Memory B cell (primary cell): ENCODE results near the gene NUP62CL.
A peak's percentile ranks its signal among the peaks of the same experiment; 100 is the strongest.
"Not testable (repeated sequence)": the region's sequence is repeated elsewhere in the genome, so short reads cannot be mapped to it uniquely, and the experiment has no call there.

ENCODE experiments used
- ATAC-seq: fragments of 150-1000 bp; cut with Tn5 transposase; 2 replicates; pipeline ENCODE4 v1.10.0; 2021; ENCODE audit warnings: low read depth, mild to moderate bottlenecking, moderate library complexity
- DNase-seq, 2 donors: peaks; one replicate each; pipeline ENCODE4 v3.0.0; 2022; ENCODE audit warnings: low spot score in 2 of 2
- H3K27ac Mint-ChIP-seq: one replicate; pipeline ENCODE4 v1.8.0; 2022; ENCODE audit warnings: mild to moderate bottlenecking, moderate library complexity, mixed read lengths
- H3K27me3 Mint-ChIP-seq: one replicate; pipeline ENCODE4 v1.8.0; 2022; ENCODE audit warnings: mixed read lengths
- H3K36me3 Mint-ChIP-seq: one replicate; pipeline ENCODE4 v1.8.0; 2022; ENCODE audit warnings: mild to moderate bottlenecking, mixed read lengths
- H3K4me1 Mint-ChIP-seq: one replicate; pipeline ENCODE4 v1.8.0; 2022; ENCODE audit warnings: mixed read lengths
- H3K4me3 Mint-ChIP-seq: one replicate; pipeline ENCODE4 v1.8.0; 2022; ENCODE audit warnings: mild to moderate bottlenecking, moderate library complexity, mixed read lengths
- H3K9me3 Mint-ChIP-seq: one replicate; pipeline ENCODE4 v1.8.0; 2022; ENCODE audit warnings: mixed read lengths

NUP62CL gene

GRCh38 chrX:107205770-107206696 is at the start of gene NUP62CL, which contains the start of gene DNAAF6:
TSS of gene NUP62CL (minus strand) at chrX:107206433. CDS start at chrX:107175146, 31,287 bp downstream.
TSS of gene DNAAF6 (plus strand) at chrX:107206611. CDS start at chrX:107212876, 6,265 bp downstream.
- H3K27me3 Mint-ChIP-seq = no peaks in the 10 kb centered on the region
- peak; percentile 94 for ATAC-seq
- no peaks in the 10 kb centered on the region for H3K36me3 Mint-ChIP-seq
- peak within 1 kb of the TSS; percentile 85 for H3K4me3 Mint-ChIP-seq
- H3K27ac Mint-ChIP-seq = peak within 1 kb of the TSS; percentile 75
- no peaks in the 10 kb centered on the region for H3K4me1 Mint-ChIP-seq
- peak; percentile 39 to 47 for DNase-seq
- H3K9me3 Mint-ChIP-seq = no peaks in the 10 kb centered on the region

GRCh38 chrX:107228486-107228819 is 22.2 kb upstream of the NUP62CL start:
- no peaks in the 10 kb centered on the region for H3K9me3 Mint-ChIP-seq
- H3K4me3 Mint-ChIP-seq = no peak overlapping the region
- ATAC-seq (no peak), DNase-seq (no peak)
- H3K27ac Mint-ChIP-seq = no peak overlapping the region
- H3K36me3 Mint-ChIP-seq = no peaks in the 10 kb centered on the region
- peaks cover 4% of the 10 kb centered on the region for H3K4me1 Mint-ChIP-seq
- no peaks in the 10 kb centered on the region for H3K27me3 Mint-ChIP-seq

GRCh38 chrX:107227780-107228485 is 21.7 kb upstream of the NUP62CL start:
- no peak overlapping the region for H3K4me3 Mint-ChIP-seq
- no peaks in the 10 kb centered on the region for H3K9me3 Mint-ChIP-seq
- no peaks in the 10 kb centered on the region for H3K36me3 Mint-ChIP-seq
- DNase-seq (no peak), ATAC-seq (no peak)
- no peak overlapping the region for H3K27ac Mint-ChIP-seq
- peaks cover 4% of the 10 kb centered on the region for H3K4me1 Mint-ChIP-seq
- no peaks in the 10 kb centered on the region for H3K27me3 Mint-ChIP-seq

- H3K9me3 Mint-ChIP-seq = no peaks in the 10 kb centered on the region
- no peak for ATAC-seq
- DNase-seq = no peak
- no peaks in the 10 kb centered on the region for H3K27me3 Mint-ChIP-seq
- H3K27ac Mint-ChIP-seq = no peak overlapping the region
- peaks cover 4% of the 10 kb centered on the region for H3K4me1 Mint-ChIP-seq
- H3K4me3 Mint-ChIP-seq = no peak overlapping the region
- H3K36me3 Mint-ChIP-seq = no peaks in the 10 kb centered on the region
These were observed 20.5 kb upstream of the NUP62CL start for GRCh38 chrX:107226757-107227156.

GRCh38 chrX:107213477-107213876 is 7.2 kb upstream of the NUP62CL start:
- no peak for DNase-seq

GRCh38 chrX:107207943-107208342 is 1.7 kb upstream of the NUP62CL start:
- ATAC-seq (no peak), DNase-seq (no peak)
- Mint-ChIP-seq H3K4me1 (no peaks in the 10 kb centered on the region), H3K9me3 (no peaks in the 10 kb centered on the region), H3K27ac (no peak overlapping the region), H3K4me3 (no peak overlapping the region), H3K27me3 (no peaks in the 10 kb centered on the region), H3K36me3 (no peaks in the 10 kb centered on the region)

More at GRCh38 chrX:107213477-107213876, 7.2 kb upstream of the NUP62CL start:
- Mint-ChIP-seq H3K36me3 (no peaks in the 10 kb centered on the region), H3K4me3 (no peak overlapping the region), H3K9me3 (no peaks in the 10 kb centered on the region), H3K4me1 (no peaks in the 10 kb centered on the region), H3K27ac (no peak overlapping the region), H3K27me3 (no peaks in the 10 kb centered on the region)
- ATAC-seq = no peak

GRCh38 chrX:107207089-107207488 is 856 bp upstream of the NUP62CL start:
- H3K36me3 Mint-ChIP-seq = no peaks in the 10 kb centered on the region
- ATAC-seq = no peak
- no peaks in the 10 kb centered on the region for H3K4me1 Mint-ChIP-seq
- DNase-seq = no peak
- no peaks in the 10 kb centered on the region for H3K9me3 Mint-ChIP-seq
- peak overlapping the region; percentile 75 for H3K27ac Mint-ChIP-seq
- no peak overlapping the region for H3K4me3 Mint-ChIP-seq
- H3K27me3 Mint-ChIP-seq = no peaks in the 10 kb centered on the region

- no peaks in the 10 kb centered on the region for H3K4me1 Mint-ChIP-seq
- ATAC-seq (no peak), DNase-seq (no peak)
- no peaks in the 10 kb centered on the region for H3K9me3 Mint-ChIP-seq
- peak overlapping the region; percentile 75 for H3K27ac Mint-ChIP-seq
- no peaks in the 10 kb centered on the region for H3K36me3 Mint-ChIP-seq
- H3K27me3 Mint-ChIP-seq = no peaks in the 10 kb centered on the region
- peak overlapping the region; percentile 85 for H3K4me3 Mint-ChIP-seq
These were observed 448 bp upstream of the NUP62CL start for GRCh38 chrX:107206697-107207065.

GRCh38 chrX:107204068-107204605 is 2.1 kb downstream of the NUP62CL start:
- Mint-ChIP-seq H3K4me1 (no peaks in the 10 kb centered on the region), H3K36me3 (no peaks in the 10 kb centered on the region), H3K4me3 (no peak overlapping the region), H3K27ac (no peak overlapping the region), H3K9me3 (no peaks in the 10 kb centered on the region), H3K27me3 (no peaks in the 10 kb centered on the region)
- no peak for ATAC-seq
- DNase-seq = no peak

GRCh38 chrX:107199491-107199890 is 6.7 kb downstream of the NUP62CL start:
- no peaks in the 10 kb centered on the region for H3K4me1 Mint-ChIP-seq
- DNase-seq (no peak), ATAC-seq (no peak)
- no peaks in the 10 kb centered on the region for H3K36me3 Mint-ChIP-seq
- no peak overlapping the region for H3K27ac Mint-ChIP-seq
- no peaks in the 10 kb centered on the region for H3K27me3 Mint-ChIP-seq
- no peak overlapping the region for H3K4me3 Mint-ChIP-seq
- no peaks in the 10 kb centered on the region for H3K9me3 Mint-ChIP-seq

- ATAC-seq, H3K4me3 Mint-ChIP-seq, H3K36me3 Mint-ChIP-seq, H3K9me3 Mint-ChIP-seq, H3K27me3 Mint-ChIP-seq, H3K4me1 Mint-ChIP-seq, H3K27ac Mint-ChIP-seq, DNase-seq: not testable (repeated sequence)
These were observed 8.2 kb downstream of the NUP62CL start for GRCh38 chrX:107198074-107198473.

GRCh38 chrX:107197319-107197718 is 8.9 kb downstream of the NUP62CL start:
- no peaks in the 10 kb centered on the region for H3K4me1 Mint-ChIP-seq
- no peaks in the 10 kb centered on the region for H3K9me3 Mint-ChIP-seq
- no peaks in the 10 kb centered on the region for H3K36me3 Mint-ChIP-seq
- ATAC-seq = no peak
- no peak overlapping the region for H3K27ac Mint-ChIP-seq
- H3K27me3 Mint-ChIP-seq = no peaks in the 10 kb centered on the region
- no peak overlapping the region for H3K4me3 Mint-ChIP-seq
- no peak for DNase-seq

- DNase-seq (no peak), ATAC-seq (no peak)
- Mint-ChIP-seq H3K9me3 (no peaks in the 10 kb centered on the region), H3K27ac (no peak overlapping the region), H3K27me3 (no peaks in the 10 kb centered on the region), H3K4me3 (no peak overlapping the region), H3K36me3 (peaks cover 1% of the 10 kb centered on the region), H3K4me1 (no peaks in the 10 kb centered on the region)
These were observed 34.7 kb downstream of the NUP62CL start for GRCh38 chrX:107171369-107172102.

- Mint-ChIP-seq H3K27ac (no peak overlapping the region), H3K4me1 (no peaks in the 10 kb centered on the region), H3K36me3 (peaks cover 1% of the 10 kb centered on the region), H3K27me3 (no peaks in the 10 kb centered on the region), H3K9me3 (no peaks in the 10 kb centered on the region), H3K4me3 (no peak overlapping the region)
- no peak for ATAC-seq
- DNase-seq = no peak
These were observed 37.5 kb downstream of the NUP62CL start for GRCh38 chrX:107168712-107169111.
